HS-5 (cell line): ENCODE measurements around the gene AFAP1L2.
"Not testable (repeated sequence)": the region's sequence is repeated elsewhere in the genome, so short reads cannot be mapped to it uniquely, and the experiment has no call there.

Experiments
- DNase-seq: peaks from one replicate; pipeline ENCODE4 v3.0.0-alpha.2; 2012; ENCODE audit warnings: low read depth

Gene AFAP1L2

DNA sequence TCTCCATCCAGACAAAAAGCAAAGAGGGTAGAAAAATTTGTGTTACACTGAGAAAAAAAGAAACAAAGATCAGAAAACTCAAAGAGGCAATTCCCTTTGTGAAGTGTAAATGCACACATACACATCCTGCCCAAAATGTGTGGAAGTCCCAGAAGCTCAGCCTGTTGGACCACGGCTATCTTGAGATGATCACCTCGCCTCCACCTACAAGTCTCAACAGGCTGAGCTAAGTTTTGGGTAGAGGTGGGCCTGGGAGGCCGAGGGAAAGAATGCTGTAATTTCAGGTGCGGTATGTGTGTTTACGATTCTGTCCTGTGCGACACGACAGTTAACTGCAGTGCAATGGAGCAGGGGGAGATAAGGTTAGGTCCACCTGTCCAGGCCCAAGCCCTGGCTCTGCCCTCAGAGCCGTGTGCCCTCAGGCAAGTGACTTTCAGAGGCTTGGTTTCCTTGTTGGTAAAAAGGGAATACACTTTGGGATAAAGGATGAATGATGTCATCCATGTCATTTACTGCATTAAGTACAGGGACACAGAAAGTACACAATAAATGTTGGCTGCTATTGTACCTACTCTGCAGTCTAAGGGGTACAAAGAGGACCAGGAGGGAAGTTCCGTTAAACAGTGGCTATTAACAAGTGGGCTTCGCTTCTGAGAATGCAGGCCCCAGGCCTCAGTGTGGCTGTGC lies 67.3 kb downstream of the AFAP1L2 start:
- no peak for DNase-seq

DNA sequence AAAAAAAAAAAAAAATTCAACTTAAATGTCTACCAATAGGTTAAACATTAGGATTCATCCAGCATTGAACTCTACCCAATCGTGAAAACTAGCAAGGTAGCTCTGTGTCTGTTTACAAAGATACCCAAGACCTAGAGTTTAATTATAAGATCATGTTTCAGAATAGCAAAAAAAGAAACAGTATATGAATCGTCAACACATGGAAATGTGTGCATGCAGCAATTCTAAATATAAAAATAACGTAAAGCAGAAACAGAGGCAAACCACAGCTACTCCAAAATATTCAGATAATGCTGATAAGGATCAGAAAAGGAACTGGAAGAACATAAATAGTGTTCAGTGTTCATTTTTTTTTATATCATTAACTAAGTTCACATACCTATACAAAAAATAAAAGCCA lies 68.7 kb downstream of the AFAP1L2 start:
- no peak for DNase-seq

DNA sequence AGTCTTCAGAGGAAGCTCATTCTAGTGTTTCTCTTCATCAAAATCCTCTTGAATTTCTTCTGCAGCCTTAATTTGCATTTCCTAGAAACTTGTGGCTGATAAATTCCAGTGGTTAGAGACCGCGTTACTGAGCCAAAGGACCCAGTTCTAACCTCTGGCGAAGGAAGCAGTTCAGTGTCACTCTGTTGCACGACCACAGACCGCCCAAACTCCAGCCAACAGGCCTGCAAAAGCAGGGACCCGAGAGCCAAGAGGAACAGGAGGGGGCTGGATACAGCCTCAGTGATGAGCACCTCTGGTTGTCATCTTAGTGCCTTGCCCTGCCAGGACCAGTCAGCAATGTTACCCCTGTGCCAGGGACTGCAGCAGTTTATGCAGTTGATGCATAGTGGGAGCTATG lies 70.0 kb downstream of the AFAP1L2 start:
- no peak for DNase-seq

- not testable (repeated sequence) for DNase-seq
Observed at GRCh38 chr10:114333441-114333840, 70.9 kb downstream of the AFAP1L2 start.

DNA sequence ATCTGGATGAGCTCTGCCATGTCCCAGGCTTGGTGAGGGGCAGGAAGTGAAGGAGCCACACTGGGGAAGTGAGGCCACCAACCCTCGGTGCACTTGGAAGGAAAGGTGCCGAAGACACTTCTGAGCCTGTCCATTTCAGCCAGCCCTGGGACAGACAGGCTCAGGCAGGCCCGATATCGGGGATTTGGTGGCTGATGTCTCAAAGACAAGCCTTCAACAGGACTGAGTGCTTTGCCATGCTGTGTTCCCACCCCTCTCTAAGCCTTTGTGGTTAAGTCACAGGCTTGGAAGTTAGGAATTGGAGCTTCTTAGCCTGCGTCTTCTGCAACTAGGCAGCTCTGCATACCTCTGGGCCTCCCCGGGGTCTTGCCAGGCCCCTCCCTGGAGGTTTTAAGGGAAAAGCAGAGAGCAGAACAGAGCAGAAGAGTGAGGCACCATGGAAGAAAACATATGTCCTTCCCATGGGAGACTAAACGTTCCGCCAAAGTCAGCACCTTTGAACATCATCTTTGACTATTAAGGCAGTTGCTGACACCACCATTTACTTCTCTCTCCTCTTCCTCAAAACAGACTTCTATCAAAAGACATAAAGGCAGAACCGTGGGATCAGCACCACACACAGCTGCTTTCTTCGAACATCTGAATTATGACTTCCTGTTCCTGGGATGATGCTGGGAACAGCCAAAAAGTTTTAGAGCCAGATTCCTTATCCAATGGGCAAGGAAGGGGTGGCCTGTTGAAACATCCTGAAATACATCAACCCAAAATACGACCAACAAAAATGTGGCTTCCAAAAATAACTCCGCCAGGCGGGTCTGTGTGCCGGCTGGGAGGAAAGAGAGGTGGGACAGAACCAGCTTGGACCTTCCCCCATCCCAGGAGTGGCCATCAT lies 71.8 kb downstream of the AFAP1L2 start:
- DNase-seq: no peak

DNA sequence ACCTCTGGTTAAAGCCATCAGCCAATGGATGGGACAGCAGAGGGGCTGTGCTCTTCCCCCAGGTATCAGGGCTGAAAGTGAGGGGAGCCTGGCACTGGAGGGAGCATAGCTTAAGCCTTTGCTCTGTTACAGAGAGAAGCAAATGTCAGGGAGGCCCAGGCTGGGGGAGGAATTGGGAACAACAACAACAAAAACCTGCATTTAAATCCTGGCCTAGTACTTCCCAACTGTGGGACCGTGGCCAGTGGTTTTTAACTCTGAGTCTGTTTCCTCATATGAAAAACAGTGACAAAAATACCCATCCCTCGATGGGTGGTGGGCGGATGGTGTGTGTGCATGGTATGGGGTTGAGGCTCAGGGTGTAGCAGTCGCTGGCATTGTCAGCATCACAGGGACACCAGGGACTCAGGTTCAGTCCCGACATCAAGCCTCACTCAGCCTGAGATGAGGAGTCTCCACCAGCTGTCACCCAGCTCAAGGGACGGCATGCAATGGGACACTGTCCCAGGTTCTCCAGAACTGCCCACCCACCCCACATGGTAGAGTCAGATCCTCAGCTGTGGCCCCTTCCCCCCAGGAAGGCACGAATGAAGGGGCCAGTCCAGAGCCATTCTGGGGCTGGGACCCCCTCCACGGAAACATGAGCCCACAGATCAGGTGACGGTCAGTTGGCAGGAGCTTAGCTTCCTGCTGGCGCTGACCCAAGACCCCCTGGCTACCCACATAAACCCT lies 74.5 kb downstream of the AFAP1L2 start:
- no peak for DNase-seq

DNA sequence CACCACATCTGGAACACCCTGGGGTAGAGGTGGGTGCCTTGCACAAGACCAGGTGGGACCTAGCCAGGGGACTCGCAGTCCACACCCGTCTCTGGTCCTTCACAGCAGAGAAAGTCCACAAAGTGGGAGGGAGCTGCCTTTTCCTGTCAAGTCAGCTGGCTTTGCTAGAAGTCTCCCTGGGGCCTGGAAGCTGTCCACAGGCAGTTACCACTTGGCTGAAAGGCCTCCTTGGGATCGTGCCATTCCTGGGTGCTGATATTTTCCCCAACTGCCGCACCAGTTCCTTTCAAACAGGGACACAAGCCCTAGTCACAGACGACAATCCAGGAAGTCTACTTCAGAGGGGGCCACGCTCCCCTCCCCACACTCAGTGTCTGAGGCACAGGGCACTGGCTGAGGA lies 75.4 kb downstream of the AFAP1L2 start:
- no peak for DNase-seq

DNA sequence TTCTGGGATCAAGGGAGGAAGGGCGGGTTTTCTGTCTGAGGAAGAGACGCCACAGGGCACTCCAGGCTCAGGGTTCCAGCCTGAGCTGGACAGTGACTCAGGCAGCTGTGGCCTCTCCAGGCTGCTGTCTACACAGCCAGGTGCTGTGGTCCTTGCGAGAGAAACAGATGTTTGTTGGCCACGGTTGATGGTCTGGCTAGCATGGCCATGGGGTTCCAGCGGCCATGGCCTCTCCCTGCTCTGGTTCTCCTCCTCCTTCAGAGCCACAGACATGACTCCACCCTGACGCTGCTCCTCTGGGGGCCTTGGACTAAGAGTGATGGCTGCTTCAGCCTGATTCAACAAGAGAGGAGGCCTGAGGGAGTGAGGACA lies 75.9 kb downstream of the AFAP1L2 start:
- no peak for DNase-seq

DNA sequence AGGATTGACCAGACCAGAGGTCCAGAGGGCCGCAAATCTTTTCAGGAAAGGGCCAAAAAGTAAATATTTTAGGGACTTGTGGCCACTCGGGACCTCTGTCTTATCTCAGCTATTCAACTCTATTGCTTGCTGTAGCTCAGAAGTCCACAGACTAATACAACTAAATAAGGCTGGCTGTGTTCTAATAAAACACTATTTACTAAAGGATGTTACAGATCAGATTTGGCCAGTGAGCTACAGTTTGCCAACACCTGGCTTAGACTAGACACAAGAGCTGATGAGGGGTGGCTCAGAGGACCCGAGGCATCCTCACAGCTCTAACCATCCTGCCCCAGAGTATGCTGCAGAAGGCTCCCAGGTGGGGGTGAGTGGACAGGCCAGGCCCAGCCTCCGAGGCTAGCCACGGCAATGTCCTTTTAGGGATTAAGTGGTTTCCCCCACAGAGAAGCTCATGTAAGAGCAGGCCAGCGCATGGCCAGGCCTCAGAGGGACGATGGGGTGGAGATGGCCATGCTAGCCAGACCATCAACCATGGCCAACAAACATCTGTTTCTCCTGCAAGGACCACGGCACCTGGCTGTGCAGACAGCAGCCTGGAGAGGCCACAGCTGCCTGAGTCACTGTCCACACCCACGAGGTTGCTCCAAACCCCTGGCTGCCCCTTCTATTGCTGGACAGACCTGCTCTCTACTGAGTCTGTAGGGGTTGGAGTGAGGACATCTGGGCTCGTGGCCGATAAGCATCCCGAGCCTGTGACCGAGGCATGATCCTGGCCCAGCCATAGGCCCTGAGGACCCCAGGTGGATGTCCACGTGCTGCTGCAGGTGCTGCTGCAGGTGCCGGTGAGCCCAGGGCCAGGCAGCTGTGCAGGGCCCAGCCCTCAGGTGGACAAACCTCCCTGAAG lies 76.5 kb downstream of the AFAP1L2 start:
- no peak for DNase-seq

DNA sequence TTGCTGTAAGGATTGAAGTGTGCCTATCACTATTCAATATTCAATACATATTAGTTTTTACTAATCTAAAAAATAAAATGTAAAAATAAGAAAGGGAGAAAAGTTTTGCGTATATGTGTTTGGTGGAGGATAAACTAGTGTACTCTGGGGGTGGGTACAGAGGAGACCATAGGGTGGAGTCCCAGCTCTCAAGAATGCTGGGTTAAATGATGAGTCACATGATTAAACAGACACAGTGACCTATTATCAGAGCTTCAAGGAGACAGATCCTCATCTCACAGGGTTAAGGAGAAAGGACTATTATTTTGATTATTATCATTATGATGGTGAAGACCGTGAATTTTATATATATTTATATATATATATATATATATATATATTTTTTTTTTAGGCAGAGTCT lies 77.5 kb downstream of the AFAP1L2 start:
- DNase-seq: no peak

GRCh38 chr10:114323023-114323422 lies 81.3 kb downstream of the AFAP1L2 start:
- DNase-seq: no peak

- no peak for DNase-seq
Observed at GRCh38 chr10:114322344-114322743, 82.0 kb downstream of the AFAP1L2 start.

GRCh38 chr10:114320249-114321116 lies 83.8 kb downstream of the AFAP1L2 start:
- DNase-seq: no peak

DNA sequence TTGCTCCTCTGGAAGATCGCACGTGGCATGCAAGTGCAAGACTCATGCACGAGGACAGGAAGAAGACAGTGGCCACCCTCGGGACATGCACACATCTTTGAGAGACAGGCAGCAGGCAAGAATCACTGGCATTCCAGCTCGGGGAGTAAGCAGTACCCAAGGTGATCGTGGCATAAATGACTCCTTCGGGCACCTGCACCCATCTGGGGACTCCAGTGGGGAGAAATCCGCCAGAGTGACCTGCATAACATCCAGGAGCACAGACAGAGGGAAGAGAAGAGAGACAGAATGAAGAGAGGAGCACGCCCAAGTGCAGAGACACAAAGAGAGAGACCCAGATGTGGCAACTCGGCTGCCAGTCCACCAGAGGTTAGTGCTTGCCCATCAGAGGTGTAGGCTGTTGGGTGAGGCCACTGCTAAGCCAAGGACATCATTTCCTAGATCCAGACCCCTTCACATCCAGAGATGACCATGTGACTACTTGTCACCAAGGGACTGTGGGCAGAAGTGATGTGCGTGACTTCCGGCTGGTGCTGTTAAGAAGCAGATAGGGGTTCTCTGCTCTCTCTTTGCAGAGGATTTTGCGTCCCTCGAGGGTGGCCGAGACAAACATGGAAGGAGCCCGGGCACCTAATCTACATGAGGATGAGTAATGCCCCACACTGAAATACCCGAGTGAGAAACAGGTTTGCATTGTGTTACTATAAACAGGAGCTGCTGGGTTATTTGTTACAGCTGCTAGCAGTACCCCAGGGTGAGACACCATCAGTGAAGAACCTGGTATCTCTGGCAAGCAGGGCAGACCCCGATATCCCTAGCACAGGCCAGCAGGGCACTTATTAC lies 84.7 kb downstream of the AFAP1L2 start:
- DNase-seq: no peak

- DNase-seq: no peak
Observed at GRCh38 chr10:114316744-114317143, 87.6 kb downstream of the AFAP1L2 start.

DNA sequence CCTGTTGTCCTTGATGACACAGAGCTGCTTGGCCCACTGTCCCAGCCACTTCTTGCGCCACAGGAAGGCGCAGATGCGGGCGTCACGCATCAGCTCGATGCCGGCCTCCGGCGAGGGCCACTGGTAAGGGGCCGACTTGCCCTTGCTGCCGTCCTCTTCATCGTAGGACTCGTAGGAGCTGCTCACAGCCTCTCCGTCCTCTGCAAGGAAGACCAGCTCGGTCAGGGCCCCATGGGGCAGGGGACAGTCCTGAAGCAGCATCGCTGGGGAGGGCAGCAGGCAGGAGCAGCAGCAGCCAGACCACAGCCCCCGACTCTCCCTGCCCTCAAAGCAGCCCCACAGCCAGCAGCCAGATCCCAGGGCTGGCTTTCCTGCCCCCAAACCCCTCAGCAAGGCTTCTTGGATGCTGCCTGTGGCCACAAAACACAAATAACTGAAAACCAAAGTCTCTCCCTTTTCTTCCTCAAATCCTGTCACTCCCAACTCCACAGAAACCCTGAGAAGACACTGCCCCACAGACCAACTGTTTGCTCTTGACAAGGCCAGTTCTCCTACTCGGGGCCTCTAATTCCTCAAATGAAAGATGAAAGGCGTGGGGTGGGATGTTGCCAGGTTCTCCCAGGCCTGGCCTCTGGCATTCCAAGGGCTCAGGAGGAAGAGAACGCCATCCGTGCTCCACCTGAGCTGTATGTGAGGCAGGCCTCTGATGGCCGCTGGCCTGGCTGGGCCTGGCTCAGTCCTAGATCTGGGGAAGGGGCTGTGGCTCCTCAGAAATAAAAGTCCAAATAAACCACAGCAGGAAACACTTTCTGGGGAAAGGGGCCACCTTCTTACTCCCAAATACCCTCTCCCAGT lies 88.5 kb downstream of the AFAP1L2 start:
- DNase-seq: no peak

DNA sequence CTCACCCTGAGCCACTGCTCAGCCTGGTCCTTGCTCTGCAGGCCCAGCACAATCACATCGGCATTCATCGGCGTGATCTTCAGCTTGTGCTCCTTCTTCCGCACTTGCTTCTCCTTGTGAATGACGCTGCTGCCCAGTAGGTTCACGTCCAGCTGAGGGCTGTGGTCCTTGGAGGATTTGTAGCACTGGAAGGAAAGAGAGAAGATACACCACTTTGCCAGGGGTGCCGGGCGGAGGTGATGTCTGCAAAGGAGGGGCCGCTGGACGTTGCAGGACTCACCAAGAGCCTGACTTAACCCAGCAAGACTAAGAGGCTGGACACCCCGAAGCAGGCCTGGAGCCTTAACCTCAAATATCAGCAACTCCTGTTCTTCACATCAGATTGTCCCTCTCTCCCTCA lies 90.4 kb downstream of the AFAP1L2 start:
- DNase-seq: no peak

DNA sequence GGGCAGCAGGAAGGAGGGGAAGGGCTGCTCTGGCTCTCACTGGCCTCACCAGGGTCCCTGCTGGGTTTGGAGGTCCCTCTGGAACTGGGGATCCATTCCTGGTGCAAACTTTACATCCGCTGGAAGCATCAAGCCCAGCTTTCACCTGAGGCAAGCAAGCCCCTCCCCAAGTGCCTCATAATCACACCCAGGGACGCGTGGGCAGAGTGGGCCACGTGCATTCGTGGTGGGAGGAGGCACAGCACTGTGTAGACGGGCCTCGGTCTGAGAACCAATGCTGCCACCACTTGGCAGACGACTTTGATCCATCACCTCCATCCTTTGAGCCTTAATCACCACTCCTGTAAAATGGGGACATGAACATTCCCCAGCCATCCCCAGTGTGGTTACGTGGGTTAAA lies 91.2 kb downstream of the AFAP1L2 start:
- DNase-seq: no peak
